ENCODE results near the gene RBFOX1.
"Not testable (repeated sequence)": the region's sequence is repeated elsewhere in the genome, so short reads cannot be mapped to it uniquely, and the experiment has no call there.

The RBFOX1 gene

GRCh38 chr16:7482596-7483290, 150.1 kb downstream of the RBFOX1 start:
- DNase-seq: no peak

- DNase-seq: no peak
Measured at GRCh38 chr16:7487574-7488323, 155.1 kb downstream of the RBFOX1 start.

- DNase-seq: no peak
Measured at GRCh38 chr16:7492122-7492521, 159.5 kb downstream of the RBFOX1 start.

GRCh38 chr16:7493133-7493532, 160.5 kb downstream of the RBFOX1 start:
- no peak for DNase-seq

- DNase-seq: no peak
Measured at GRCh38 chr16:7497691-7498090, 165.0 kb downstream of the RBFOX1 start.

- no peak for DNase-seq
Measured at GRCh38 chr16:7501868-7502267, 169.2 kb downstream of the RBFOX1 start.

- not testable (repeated sequence) for DNase-seq
Measured at GRCh38 chr16:7502591-7503157, 170.0 kb downstream of the RBFOX1 start.

- DNase-seq: no peak
Measured at GRCh38 chr16:7503666-7504065, 171.0 kb downstream of the RBFOX1 start.

- DNase-seq: no peak
Measured at GRCh38 chr16:7504844-7505243, 172.2 kb downstream of the RBFOX1 start.

- DNase-seq: no peak
Measured at GRCh38 chr16:7505495-7505894, 172.8 kb downstream of the RBFOX1 start.

- DNase-seq: no peak
Measured at GRCh38 chr16:7506363-7506762, 173.7 kb downstream of the RBFOX1 start.

- DNase-seq: no peak
Measured at GRCh38 chr16:7508656-7509055, 176.0 kb downstream of the RBFOX1 start.

GRCh38 chr16:7509963-7510601, 177.4 kb downstream of the RBFOX1 start:
- no peak for DNase-seq

- DNase-seq: no peak
Measured at GRCh38 chr16:7511549-7512260, 179.1 kb downstream of the RBFOX1 start.

- DNase-seq: no peak
Measured at GRCh38 chr16:7512503-7512902, 179.9 kb downstream of the RBFOX1 start.

- no peak for DNase-seq
Measured at GRCh38 chr16:7513429-7513828, 180.8 kb downstream of the RBFOX1 start.

- DNase-seq: no peak
Measured at GRCh38 chr16:7515543-7515942, 182.9 kb downstream of the RBFOX1 start.

GRCh38 chr16:7517496-7517895, 184.9 kb downstream of the RBFOX1 start:
- no peak for DNase-seq

- DNase-seq: no peak
Measured at GRCh38 chr16:7518158-7518557, 185.5 kb downstream of the RBFOX1 start.

GRCh38 chr16:7521834-7522233, 189.2 kb downstream of the RBFOX1 start:
- no peak for DNase-seq

GRCh38 chr16:7524419-7524818, 191.8 kb downstream of the RBFOX1 start:
- no peak for DNase-seq

- no peak for DNase-seq
Measured at GRCh38 chr16:7526736-7527135, 194.1 kb downstream of the RBFOX1 start.

- DNase-seq: no peak
Measured at GRCh38 chr16:7532534-7532933, 199.9 kb downstream of the RBFOX1 start.
